Nephron progenitor cell (in vitro differentiated cells): ENCODE measurements around the gene CLEC2D.

Experiments
- DNase-seq: peaks from one replicate; pipeline ENCODE4 v3.0.0; 2021
- H3K27ac Mint-ChIP-seq: 2 replicates; pipeline ENCODE4 v1.8.0; 2021; ENCODE audit warnings: mild to moderate bottlenecking, moderate library complexity, mixed read lengths
- H3K27me3 Mint-ChIP-seq: 2 replicates; pipeline ENCODE4 v1.8.0; 2021; ENCODE audit warnings: mild to moderate bottlenecking, low read depth, mixed read lengths; ENCODE audit not compliant: poor library complexity
- H3K36me3 Mint-ChIP-seq: 2 replicates; pipeline ENCODE4 v1.8.0; 2021; ENCODE audit warnings: low read depth, mixed read lengths
- H3K4me1 Mint-ChIP-seq: 2 replicates; pipeline ENCODE4 v1.8.0; 2021; ENCODE audit warnings: mixed read lengths
- H3K4me3 Mint-ChIP-seq: 2 replicates; pipeline ENCODE4 v1.8.0; 2021; ENCODE audit warnings: mild to moderate bottlenecking, moderate library complexity, mixed read lengths
- H3K9me3 Mint-ChIP-seq: 2 replicates; pipeline ENCODE4 v1.8.0; 2021; ENCODE audit warnings: mild to moderate bottlenecking, moderate library complexity, mixed read lengths
- TF ChIP-seq, protein P1 (sequence below): fragments of 200-600 bp; sonication (generic); IDR thresholded peaks from 2 replicates; pipeline ENCODE4 v1.5.0; 2021; ENCODE audit warnings: antibody characterized with exemption

CLEC2D gene

GRCh38 chr12:9721394-9722092, 52.0 kb downstream of the CLEC2D start:
- no peak overlapping the region for H3K27ac Mint-ChIP-seq

GRCh38 chr12:9724023-9724422, 54.5 kb downstream of the CLEC2D start:
- DNase-seq = no peak
- no peak overlapping the region for H3K4me3 Mint-ChIP-seq
- TF ChIP-seq, protein P1, sequence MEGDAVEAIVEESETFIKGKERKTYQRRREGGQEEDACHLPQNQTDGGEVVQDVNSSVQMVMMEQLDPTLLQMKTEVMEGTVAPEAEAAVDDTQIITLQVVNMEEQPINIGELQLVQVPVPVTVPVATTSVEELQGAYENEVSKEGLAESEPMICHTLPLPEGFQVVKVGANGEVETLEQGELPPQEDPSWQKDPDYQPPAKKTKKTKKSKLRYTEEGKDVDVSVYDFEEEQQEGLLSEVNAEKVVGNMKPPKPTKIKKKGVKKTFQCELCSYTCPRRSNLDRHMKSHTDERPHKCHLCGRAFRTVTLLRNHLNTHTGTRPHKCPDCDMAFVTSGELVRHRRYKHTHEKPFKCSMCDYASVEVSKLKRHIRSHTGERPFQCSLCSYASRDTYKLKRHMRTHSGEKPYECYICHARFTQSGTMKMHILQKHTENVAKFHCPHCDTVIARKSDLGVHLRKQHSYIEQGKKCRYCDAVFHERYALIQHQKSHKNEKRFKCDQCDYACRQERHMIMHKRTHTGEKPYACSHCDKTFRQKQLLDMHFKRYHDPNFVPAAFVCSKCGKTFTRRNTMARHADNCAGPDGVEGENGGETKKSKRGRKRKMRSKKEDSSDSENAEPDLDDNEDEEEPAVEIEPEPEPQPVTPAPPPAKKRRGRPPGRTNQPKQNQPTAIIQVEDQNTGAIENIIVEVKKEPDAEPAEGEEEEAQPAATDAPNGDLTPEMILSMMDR = no peak
- no peaks in the 10 kb centered on the region for H3K4me1 Mint-ChIP-seq
- no peak overlapping the region for H3K27ac Mint-ChIP-seq
- H3K27me3 Mint-ChIP-seq = peaks cover 5% of the 10 kb centered on the region
- no peaks in the 10 kb centered on the region for H3K36me3 Mint-ChIP-seq
- H3K9me3 Mint-ChIP-seq = no peaks in the 10 kb centered on the region

More at GRCh38 chr12:9721394-9722092, 52.0 kb downstream of the CLEC2D start:
- H3K4me3 Mint-ChIP-seq = no peak overlapping the region
- no peaks in the 10 kb centered on the region for H3K36me3 Mint-ChIP-seq
- H3K4me1 Mint-ChIP-seq = no peaks in the 10 kb centered on the region
- TF ChIP-seq, protein P1 = no peak
- DNase-seq = no peak
- no peaks in the 10 kb centered on the region for H3K9me3 Mint-ChIP-seq
- H3K27me3 Mint-ChIP-seq = peaks cover 5% of the 10 kb centered on the region

DNA sequence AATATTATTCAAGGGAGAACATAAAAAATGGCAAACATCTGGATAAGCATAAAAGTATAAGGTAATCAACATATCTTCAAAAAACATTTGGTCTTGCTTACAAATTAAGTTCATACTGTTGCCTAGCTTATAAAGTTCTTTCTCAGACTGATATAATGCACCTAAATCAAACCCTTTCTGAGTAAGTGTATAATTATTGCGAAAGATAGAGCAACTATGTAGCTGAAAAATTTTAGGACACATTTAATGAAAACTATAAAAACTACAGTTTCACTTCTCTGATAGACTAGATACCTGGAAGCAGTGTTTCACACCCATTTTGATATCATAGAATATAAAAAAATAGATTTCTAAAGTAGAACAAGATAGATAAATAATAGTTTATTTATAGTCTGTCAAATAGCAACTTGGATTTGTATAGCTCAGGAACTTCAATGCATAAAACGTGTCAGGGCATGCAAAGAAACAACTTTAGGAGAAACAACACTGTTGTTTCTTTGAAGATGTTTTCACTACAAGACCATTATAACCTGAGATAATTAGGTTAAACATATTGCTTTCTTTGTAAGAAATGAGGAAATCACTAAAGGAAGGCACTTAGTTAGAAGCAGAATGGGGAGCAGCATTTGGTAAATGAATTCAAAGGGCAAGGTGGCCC, 55.8 kb downstream of the CLEC2D start:
- Mint-ChIP-seq H3K27me3 (peaks cover 5% of the 10 kb centered on the region), H3K4me3 (no peak overlapping the region), H3K9me3 (no peaks in the 10 kb centered on the region), H3K36me3 (no peaks in the 10 kb centered on the region), H3K4me1 (no peaks in the 10 kb centered on the region), H3K27ac (no peak overlapping the region)
- TF ChIP-seq, protein P1 = no peak
- no peak for DNase-seq

GRCh38 chr12:9727813-9728212, 58.3 kb downstream of the CLEC2D start:
- Mint-ChIP-seq H3K9me3 (no peaks in the 10 kb centered on the region), H3K4me1 (no peaks in the 10 kb centered on the region), H3K27me3 (peaks cover 5% of the 10 kb centered on the region), H3K27ac (no peak overlapping the region), H3K36me3 (no peaks in the 10 kb centered on the region), H3K4me3 (no peak overlapping the region)
- DNase-seq = no peak
- TF ChIP-seq, protein P1 = no peak

DNA sequence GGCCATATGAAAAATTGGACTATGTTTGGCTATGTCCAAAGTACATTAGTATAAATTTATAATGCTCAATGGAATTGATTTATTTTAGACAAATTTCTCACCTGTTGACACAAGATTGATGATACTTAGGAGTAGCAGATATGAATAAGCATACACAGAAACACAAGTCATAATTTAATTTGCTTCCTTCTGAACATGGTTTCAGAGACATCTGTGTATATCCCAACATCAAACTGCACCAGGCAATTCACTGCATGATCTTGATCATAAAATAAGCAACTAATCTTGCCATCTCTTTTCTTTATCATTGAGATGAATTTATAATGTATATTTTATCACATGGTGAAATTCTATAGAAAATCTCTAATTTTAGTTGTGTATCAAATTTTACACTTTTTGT, 59.6 kb downstream of the CLEC2D start:
- Mint-ChIP-seq H3K36me3 (no peaks in the 10 kb centered on the region), H3K27ac (no peak overlapping the region), H3K4me1 (no peaks in the 10 kb centered on the region), H3K27me3 (no peaks in the 10 kb centered on the region), H3K9me3 (no peaks in the 10 kb centered on the region), H3K4me3 (no peak overlapping the region)
- DNase-seq = no peak
- TF ChIP-seq, protein P1 = no peak

- H3K36me3 Mint-ChIP-seq = no peaks in the 10 kb centered on the region
Measured at GRCh38 chr12:9730011-9730410, 60.5 kb downstream of the CLEC2D start.

More at GRCh38 chr12:9730011-9730410, 60.5 kb downstream of the CLEC2D start:
- peaks cover 3% of the 10 kb centered on the region for H3K27me3 Mint-ChIP-seq
- H3K9me3 Mint-ChIP-seq = no peaks in the 10 kb centered on the region
- no peak overlapping the region for H3K27ac Mint-ChIP-seq
- TF ChIP-seq, protein P1 = no peak
- no peak for DNase-seq
- no peak overlapping the region for H3K4me3 Mint-ChIP-seq
- H3K4me1 Mint-ChIP-seq = no peaks in the 10 kb centered on the region
